Keratinocyte (primary cell): ENCODE data around the gene IFNA6. TPM values are rescaled to one million over a fixed set of nuclear protein-coding genes. Genes with fewer than 3 reads are reported as not detected.

ENCODE experiments used
- DNase-seq: peaks from one replicate; pipeline ENCODE4 v3.0.0-alpha.2; 2011; ENCODE audit warnings: low read depth, missing footprints, low spot score
- FAIRE-seq: peaks from 2 replicates; lab custom pipeline; 2011; peaks lifted over from hg19 to GRCh38; lab: Jason Lieb, UNC
- H2AFZ ChIP-seq: 2 replicates; pipeline ENCODE4 v1.6.0; 2012; ENCODE audit warnings: low read length, control low read depth, inconsistent platforms; ENCODE audit not compliant: control insufficient read depth
- H3K27ac ChIP-seq: 2 replicates; pipeline ENCODE4 v1.5.1; 2011; ENCODE audit warnings: low read length; ENCODE audit not compliant: control insufficient read depth, insufficient read depth
- H3K27me3 ChIP-seq: 3 replicates; pipeline ENCODE4 v1.6.0; 2011; ENCODE audit warnings: low read length; ENCODE audit not compliant: control insufficient read depth, insufficient read depth; ENCODE audit errors: extremely low read depth
- H3K36me3 ChIP-seq, 2 experiments: 2 replicates in 1 of 2; 3 replicates in 1 of 2; pipeline ENCODE4 v1.5.1; 2011; ENCODE audit warnings: low read length in 2 of 2, mild to moderate bottlenecking in 1 of 2; ENCODE audit not compliant: control insufficient read depth in 2 of 2, insufficient read depth in 2 of 2; ENCODE audit errors: extremely low read depth in 1 of 2
- H3K4me1 ChIP-seq: 3 replicates; pipeline ENCODE4 v1.5.1; 2011; ENCODE audit warnings: low read length; ENCODE audit not compliant: control insufficient read depth, insufficient read depth; ENCODE audit errors: extremely low read depth
- H3K4me2 ChIP-seq: 3 replicates; pipeline ENCODE4 v1.6.0; 2011; ENCODE audit warnings: low read depth, low read length; ENCODE audit not compliant: control insufficient read depth, insufficient read depth; ENCODE audit errors: extremely low read depth
- H3K4me3 ChIP-seq, 3 experiments: fragments of 200-600 bp in 1 of 3; sonication (generic) in 1 of 3; 2 replicates in 2 of 3; 3 replicates in 1 of 3; pipeline ENCODE4 v1.5.1; 2011 to 2016; ENCODE audit warnings: low read length in 3 of 3, mild to moderate bottlenecking in 3 of 3, control low read depth in 2 of 3, inconsistent platforms in 1 of 3, low read depth in 1 of 3, mixed read lengths in 1 of 3, mixed run types in 1 of 3, moderate library complexity in 1 of 3; ENCODE audit not compliant: control insufficient read depth in 2 of 3, insufficient read depth in 2 of 3; ENCODE audit errors: extremely low read depth in 1 of 3
- H3K79me2 ChIP-seq: 2 replicates; pipeline ENCODE4 v1.6.0; 2012; ENCODE audit warnings: low read length; ENCODE audit not compliant: control insufficient read depth, insufficient read depth
- H3K9ac ChIP-seq: 3 replicates; pipeline ENCODE4 v1.6.0; 2011; ENCODE audit warnings: low read length; ENCODE audit not compliant: control insufficient read depth, insufficient read depth; ENCODE audit errors: extremely low read depth
- H3K9me1 ChIP-seq: 3 replicates; pipeline ENCODE4 v1.6.0; 2011; ENCODE audit warnings: low read length; ENCODE audit not compliant: control insufficient read depth, insufficient read depth; ENCODE audit errors: extremely low read depth
- H3K9me3 ChIP-seq: 2 replicates; pipeline ENCODE4 v1.5.1; 2012; ENCODE audit warnings: low read depth, low read length; ENCODE audit not compliant: control insufficient read depth
- H4K20me1 ChIP-seq: 3 replicates; pipeline ENCODE4 v1.6.0; 2011; ENCODE audit warnings: low read length; ENCODE audit not compliant: control insufficient read depth, insufficient read depth; ENCODE audit errors: extremely low read depth
- CTCF ChIP-seq, 3 experiments: IDR thresholded peaks in 1 of 3; conservative IDR thresholded peaks in 1 of 3; optimal IDR thresholded peaks in 1 of 3; 2 replicates in 2 of 3; 3 replicates in 1 of 3; pipeline versions ENCODE3 to v1.5.1; 2011; ENCODE audit warnings: low read length in 3 of 3, mild to moderate bottlenecking in 3 of 3, moderate library complexity in 2 of 3, control low read depth in 1 of 3, inconsistent platforms in 1 of 3; ENCODE audit not compliant: insufficient read depth in 2 of 3; ENCODE audit errors: extremely low read depth in 1 of 3
- EZH2 ChIP-seq: IDR thresholded peaks from one replicate; pipeline ENCODE4 v1.6.1; 2012; ENCODE audit warnings: inconsistent platforms, mild to moderate bottlenecking, low read length, moderate library complexity
- dilution Hi-C: fragments of 300-500 bp; cut with MboI; formaldehyde crosslinking; loops from one replicate; pipeline ENCODE4 v1.7.0; 2020; ENCODE audit warnings: low sequenced_read_pairs; ENCODE audit not compliant: extremely low pct_ligation_motif_present
- polyA plus RNA-seq, 5 experiments: library from polyadenylated mRNA; depleted of rRNA in 3 of 5; stranded (reverse) in 3 of 5; stranded (forward) in 1 of 5; unstranded in 1 of 5; fragments of >200 nt; gene quantifications; 1 replicate in 1 of 5; 2 replicates in 3 of 5; 3 replicates in 1 of 5; pipeline versions ENCODE4 v1.2.1 to v1.2.3, GENCODE V29; 2011 to 2012; ENCODE audit warnings: missing spikeins in 2 of 5, low read depth in 1 of 5, low replicate concordance in 1 of 5

Gene IFNA6
- polyA plus RNA-seq, 1 donor (not counting 4 experiments of a cell fraction or from before 2014, with no cell fraction given): not detected

- FAIRE-seq: peak; percentile 5
- dilution Hi-C loops: no loop called here
These were observed 15.7 kb downstream of the IFNA6 start, which contains the start of gene KLHL9 for GRCh38 chr9:21334701-21335632. KLHL9 (minus strand) TSS chr9:21335404; CDS start chr9:21334859, 545 bp downstream.

GRCh38 chr9:21333226-21333625, 17.5 kb downstream of the IFNA6 start:
- Histone ChIP-seq H4K20me1 (no peaks in the 10 kb centered on the region), H3K27me3 (no peaks in the 10 kb centered on the region), H3K4me2 (peak overlapping the region; percentile 73), H2AFZ (no peak overlapping the region), H3K9me1 (no peaks in the 10 kb centered on the region), H3K4me1 (peaks cover 21% of the 10 kb centered on the region), H3K36me3 (peaks cover 0 to 7% of the 10 kb centered on the region in 2 experiments), H3K4me3 (no peak overlapping the region), H3K9ac (no peak overlapping the region), H3K79me2 (peaks cover 66% of the 10 kb centered on the region), H3K27ac (no peak overlapping the region), H3K9me3 (no peaks in the 10 kb centered on the region)
- dilution Hi-C loops: no loop called here
- FAIRE-seq (peak; percentile 81), DNase-seq (no peak)
- TF ChIP-seq EZH2 (no peak), CTCF (optimal IDR thresholded peaks at IDR 0.05 in 1 of 3, IDR thresholded peaks at IDR 0.05 in 1 of 3, conservative IDR thresholded peaks at IDR 0.05 in 1 of 3; ENCODE audit: extremely low read depth in 1 of 3, insufficient read depth in 2 of 3, low read length in 3 of 3) (no peak)

More at GRCh38 chr9:21334701-21335632, 15.7 kb downstream of the IFNA6 start, which contains the start of gene KLHL9:
- Histone ChIP-seq H3K4me1 (peaks cover 21% of the 10 kb centered on the region), H4K20me1 (no peaks in the 10 kb centered on the region), H3K27me3 (no peaks in the 10 kb centered on the region), H3K9me1 (no peaks in the 10 kb centered on the region), H3K79me2 (peaks cover 51% of the 10 kb centered on the region), H3K9me3 (no peaks in the 10 kb centered on the region), H3K36me3 (peaks cover 0 to 7% of the 10 kb centered on the region in 2 experiments), H3K4me3 (peak within 1 kb of the TSS; percentile 69 to 86 (median 75)), H3K9ac (peak within 1 kb of the TSS; percentile 93), H3K4me2 (peak within 1 kb of the TSS; percentile 78), H2AFZ (peak within 1 kb of the TSS; percentile 90), H3K27ac (peak within 1 kb of the TSS; percentile 91)
- DNase-seq: peak; percentile 23
- no peak for TF ChIP-seq CTCF (optimal IDR thresholded peaks at IDR 0.05 in 1 of 3, IDR thresholded peaks at IDR 0.05 in 1 of 3, conservative IDR thresholded peaks at IDR 0.05 in 1 of 3; ENCODE audit: extremely low read depth in 1 of 3, insufficient read depth in 2 of 3, low read length in 3 of 3)
- no peak for TF ChIP-seq EZH2
